GM18868 (cell line): ENCODE measurements around the gene NTRK3.

ENCODE experiments used
- ATAC-seq: cut with Tn5 transposase; IDR thresholded peaks from one replicate; pipeline ENCODE4 v1.9.1; 2021; ENCODE audit warnings: mild to moderate bottlenecking, moderate library complexity; ENCODE audit not compliant: unreplicated experiment

NTRK3 gene

GRCh38 chr15:88188300-88188699 is 68.2 kb downstream of the NTRK3 start:
- no peak for ATAC-seq

DNA sequence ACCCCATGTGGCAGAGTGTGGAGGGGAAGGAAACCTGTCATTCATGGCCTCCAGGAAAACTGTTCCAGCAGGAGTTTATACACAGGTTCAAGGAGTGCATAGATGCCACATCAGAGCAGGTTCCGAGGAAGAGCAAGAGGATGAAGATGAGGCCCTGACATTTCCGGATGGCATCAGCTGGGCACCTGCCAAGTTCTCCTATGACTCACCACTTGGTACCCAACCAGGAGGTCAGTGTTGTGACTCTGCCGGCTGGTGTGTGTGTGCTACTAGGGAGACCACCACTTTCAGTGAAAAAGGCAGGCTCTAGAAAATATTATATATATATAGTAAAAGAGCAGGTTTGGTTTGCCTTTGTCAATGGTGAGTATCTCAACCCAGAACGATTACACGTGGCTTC is 69.3 kb downstream of the NTRK3 start:
- no peak for ATAC-seq

GRCh38 chr15:88185584-88185983 is 71.0 kb downstream of the NTRK3 start:
- ATAC-seq = no peak

DNA sequence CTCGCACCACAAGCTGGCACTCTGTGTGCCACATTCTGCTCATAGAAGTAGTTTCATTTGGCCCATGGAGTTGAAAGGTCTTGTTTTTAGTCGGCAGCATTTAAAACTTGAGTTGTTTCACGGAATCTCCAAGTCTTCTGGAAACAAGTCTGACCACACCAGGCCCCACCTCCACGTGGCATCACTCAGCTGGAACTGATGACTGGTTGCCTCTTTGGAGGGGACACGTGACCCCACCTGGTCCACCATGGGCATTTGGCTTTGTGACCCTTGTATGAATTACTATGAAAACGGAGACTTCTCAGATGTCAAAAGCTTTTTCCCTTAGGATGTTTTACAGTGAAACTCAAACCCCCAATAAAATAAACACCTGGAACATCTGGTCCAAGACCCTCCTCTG is 74.9 kb downstream of the NTRK3 start:
- ATAC-seq = no peak

DNA sequence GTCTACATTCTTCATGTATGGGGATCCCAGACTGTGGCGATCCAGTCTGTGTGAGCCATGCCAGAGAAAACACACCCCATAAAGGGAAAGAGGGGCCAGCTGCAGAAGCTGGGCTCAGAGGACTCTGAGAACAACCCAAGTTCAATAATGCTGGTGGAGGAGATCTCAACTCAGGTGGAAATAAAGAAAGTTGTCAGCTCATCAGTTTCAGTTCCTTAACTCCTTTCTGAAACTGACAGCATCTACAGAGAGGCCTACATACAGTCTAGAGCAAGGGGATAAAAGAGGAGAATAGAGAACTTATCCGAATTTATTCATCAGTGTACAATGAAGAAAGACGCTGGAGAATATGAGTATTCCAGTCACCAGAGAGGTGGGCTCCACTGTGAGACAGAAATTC is 77.0 kb downstream of the NTRK3 start:
- ATAC-seq = peak; percentile 95

DNA sequence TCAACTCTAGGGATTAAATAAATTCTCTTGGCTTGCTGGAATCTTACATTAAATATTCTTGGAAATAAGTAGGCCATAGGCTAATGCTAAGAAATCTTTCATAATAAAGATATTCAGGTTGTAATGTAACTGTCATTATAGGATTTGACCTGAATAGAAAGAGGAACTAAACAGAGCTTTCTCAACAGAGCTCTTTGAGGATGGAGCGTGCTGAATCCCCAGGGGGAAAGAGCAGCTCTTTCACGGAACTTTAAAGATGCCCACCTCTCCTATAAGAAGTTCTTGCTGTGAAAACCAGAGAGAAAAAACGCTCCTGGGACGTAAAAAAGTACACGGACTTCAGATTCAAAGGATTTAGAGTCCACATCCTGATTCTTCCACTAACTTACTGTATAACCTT is 77.9 kb downstream of the NTRK3 start:
- ATAC-seq = peak; percentile 72

DNA sequence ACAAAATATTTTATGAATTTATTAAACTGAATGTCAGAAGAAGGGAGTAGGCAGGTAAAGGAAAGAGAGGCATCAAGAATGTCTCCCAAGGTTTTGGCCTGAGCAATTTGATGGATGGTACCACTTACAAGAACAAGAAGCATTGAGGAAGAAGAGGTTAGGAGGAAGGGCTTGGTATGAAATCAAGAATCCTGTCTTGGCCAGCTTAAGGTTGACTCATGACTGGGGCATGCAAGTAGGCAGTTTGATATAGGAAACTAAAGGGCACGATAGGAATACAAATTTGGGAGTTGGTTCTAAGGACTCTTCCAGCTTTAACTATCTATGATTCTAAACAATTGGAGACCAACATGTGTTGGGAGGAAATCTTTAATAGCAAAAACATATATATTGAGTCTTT is 79.1 kb downstream of the NTRK3 start:
- ATAC-seq = no peak

DNA sequence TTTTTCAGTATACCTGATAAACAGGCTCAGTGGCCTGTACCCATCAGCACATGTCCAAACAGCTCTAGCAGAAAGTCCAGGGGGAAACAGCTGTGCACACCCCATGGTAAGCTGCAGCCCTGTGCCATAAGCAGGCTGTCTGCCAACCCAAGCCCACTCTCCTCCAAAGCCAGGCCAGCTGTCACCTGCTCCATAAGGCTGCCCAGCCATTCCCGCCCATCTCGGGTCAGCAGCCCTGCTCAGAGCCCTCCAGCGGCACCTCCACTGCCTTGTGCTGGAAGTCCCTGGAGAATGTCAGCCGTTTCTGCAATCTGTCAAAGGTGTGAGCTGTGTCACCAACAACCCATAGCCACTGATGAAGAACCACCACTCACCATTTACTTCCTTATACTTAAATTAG is 82.0 kb downstream of the NTRK3 start:
- ATAC-seq = no peak

DNA sequence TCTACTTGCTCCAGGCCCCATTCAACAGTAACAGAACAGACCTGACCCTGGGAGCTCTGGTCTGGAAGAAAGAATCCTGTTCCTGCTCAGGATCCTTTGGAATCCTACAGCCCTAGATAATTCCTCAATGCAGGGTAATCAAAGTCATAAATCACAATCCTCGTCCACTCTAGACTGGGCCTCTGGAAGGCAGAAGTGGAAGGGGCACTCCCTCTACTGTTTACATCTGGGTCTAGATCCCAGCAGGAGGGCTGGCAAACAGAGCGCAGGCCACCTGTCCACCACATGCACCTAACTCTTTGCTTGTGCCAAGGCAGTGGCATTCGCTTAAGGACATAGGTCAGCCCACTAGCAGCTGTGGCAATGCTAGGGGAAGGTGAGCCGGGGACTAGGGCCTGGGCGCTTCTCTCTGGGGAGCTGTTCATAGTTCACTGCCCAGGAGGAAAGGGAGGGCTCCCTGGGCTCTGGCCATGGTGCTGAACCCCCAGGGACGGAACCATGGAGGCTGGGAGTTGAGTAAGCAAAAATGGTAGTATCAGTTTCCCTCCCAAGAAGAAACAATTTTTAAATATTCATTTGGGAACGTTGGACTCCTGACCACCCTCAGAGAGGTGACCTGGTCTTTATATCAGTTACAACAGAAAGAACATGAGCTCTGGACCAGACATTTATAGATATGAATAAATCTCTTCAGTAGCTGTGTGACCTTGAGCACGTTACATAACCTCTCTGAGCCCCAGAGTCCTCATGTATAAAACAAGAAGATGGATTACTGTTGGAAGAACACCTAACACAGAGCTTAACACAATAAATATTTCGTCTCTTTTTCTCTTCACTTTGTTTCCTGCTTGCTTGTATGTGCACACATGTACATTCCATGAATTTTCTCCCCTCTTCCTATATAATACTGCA is 90.2 kb downstream of the NTRK3 start:
- no peak for ATAC-seq

DNA sequence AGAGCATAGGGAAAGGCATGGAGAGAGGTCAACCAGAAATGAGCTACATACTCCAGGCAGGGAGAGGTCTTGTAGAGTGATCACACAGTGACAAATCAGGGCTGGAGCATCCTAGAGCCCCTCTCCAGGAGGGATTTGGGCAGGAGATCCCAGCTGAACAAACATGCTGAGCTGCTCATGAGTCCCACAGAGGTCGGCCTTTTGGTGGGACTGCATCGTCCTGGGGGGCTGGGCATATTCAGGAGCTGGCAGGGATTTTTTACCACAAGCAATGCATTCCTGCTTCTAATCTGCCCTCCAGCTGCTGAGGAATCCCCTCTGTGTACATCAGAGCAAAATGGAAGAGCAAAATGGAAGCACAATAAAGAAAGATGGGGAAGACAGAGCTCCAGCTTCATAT is 94.9 kb downstream of the NTRK3 start:
- no peak for ATAC-seq

- ATAC-seq = no peak
Observed at GRCh38 chr15:88155310-88155709, 101.2 kb downstream of the NTRK3 start.

DNA sequence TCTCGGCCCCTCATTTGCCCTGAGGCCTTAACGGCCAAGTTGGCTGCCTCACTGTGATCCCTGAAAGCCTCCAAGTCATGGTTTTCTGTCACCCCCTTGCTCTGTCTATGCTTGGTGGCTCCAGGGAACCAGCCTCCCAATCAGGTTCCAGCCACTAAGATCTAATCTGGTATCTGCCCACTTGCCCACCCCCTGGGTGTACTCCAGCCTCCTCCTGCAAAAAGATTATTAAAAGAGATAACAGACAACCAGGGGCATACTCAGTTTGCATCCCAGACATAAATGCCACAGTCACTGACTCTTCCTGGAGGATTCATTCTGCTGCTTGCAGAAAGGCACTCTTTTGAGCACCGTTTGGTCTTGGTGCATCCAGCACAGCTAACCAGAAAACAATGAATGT is 103.9 kb downstream of the NTRK3 start:
- no peak for ATAC-seq

DNA sequence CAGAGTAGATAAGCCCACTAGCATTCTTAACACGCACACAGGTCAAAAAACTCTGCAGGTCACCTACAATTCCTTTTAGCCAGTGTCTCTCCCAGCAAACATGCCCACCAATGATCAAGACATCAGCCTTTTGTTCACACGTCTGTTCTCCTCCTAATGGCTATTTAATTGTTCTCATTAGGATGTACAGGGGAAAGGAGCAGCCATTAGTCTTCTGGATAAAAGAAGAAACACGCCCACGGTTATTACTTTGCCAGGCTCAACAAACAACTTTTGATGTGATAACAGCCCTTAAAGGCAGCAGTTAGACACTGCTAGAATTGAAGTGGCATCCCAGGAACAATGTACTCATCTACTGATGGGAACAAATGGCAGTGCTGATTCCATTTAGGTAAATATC is 108.8 kb downstream of the NTRK3 start:
- no peak for ATAC-seq

- ATAC-seq = no peak
Observed at GRCh38 chr15:88144921-88145653, 111.5 kb downstream of the NTRK3 start.

GRCh38 chr15:88142121-88142520 is 114.4 kb downstream of the NTRK3 start:
- ATAC-seq = no peak

GRCh38 chr15:88141269-88141889 is 115.2 kb downstream of the NTRK3 start:
- ATAC-seq = no peak

- no peak for ATAC-seq
Observed at GRCh38 chr15:88140398-88140797, 116.1 kb downstream of the NTRK3 start.

- ATAC-seq = no peak
Observed at GRCh38 chr15:88139936-88140335, 116.6 kb downstream of the NTRK3 start.

- ATAC-seq = no peak
Observed at GRCh38 chr15:88133795-88134194, 122.7 kb downstream of the NTRK3 start.

DNA sequence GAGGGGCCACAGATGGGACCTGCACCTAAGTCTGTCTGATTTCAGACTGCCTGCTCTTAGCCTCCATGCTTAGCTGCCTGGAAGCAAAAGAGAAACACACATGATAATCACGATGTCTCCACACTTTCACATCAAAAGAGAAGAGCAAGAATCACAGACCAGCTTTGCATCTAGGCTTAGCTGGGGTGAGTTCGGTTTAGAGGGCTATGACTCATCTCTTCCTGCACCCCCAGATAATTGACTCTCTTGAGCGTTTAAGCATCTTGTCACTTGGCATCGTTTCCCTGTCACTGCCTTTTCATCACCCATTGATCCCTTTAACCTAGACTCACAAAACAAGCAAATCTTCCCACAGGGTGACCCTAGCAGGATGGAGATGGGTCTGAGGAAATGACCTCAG is 124.0 kb downstream of the NTRK3 start:
- no peak for ATAC-seq

DNA sequence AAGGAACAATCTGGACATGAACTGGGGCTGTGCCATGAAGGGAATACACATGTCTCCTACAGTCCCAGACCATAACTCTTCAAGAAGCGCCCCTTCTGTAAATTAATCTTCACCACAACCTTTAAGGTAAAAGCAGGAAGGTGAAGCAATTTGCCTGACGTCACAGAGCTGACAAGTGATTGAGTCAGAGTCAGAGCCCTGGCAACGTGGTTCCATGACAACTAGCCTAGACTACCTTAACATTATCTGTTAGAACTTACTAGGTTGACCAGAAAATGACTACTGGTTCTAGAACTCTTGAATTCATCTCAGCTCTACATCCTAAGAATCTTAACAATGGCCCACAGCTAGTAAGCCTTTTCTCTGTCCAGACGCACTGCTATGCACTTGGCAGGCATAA is 124.6 kb downstream of the NTRK3 start:
- no peak for ATAC-seq

GRCh38 chr15:88127432-88127790 is 129.1 kb downstream of the NTRK3 start:
- no peak for ATAC-seq
